ENCODE measurements around the gene DSTYK. TPM values are rescaled to one million over a fixed set of nuclear protein-coding genes. Genes with fewer than 3 reads are reported as not detected.
A peak's percentile ranks its signal among the peaks of the same experiment; 100 is the strongest.

Gene DSTYK
- total RNA-seq, 2 donors from 2014 or later, result 15.8 to 31.6 TPM

DNA sequence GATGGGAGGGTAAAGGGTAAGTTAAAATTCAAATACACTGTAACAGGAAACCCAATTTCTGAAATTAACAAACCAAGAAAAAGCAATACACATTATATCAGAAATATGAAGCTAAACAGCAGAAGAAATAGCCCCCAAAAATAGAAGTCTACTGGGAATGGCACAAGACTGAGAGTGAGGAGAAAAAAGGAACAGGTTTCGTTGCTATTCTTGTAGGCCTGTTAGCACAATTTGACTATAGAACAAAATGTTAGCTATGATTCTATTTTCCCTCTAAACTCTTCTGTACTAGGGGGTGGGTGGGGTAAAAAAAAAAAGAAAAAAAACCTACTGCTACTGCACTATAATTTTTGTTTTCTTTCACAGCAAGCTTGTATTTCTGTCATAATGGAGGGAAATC is 102.2 kb downstream of the DSTYK start:
- Mint-ChIP-seq H3K27ac (peak overlapping the region in 1 of 2 donors; percentile 69), H3K4me1 (ENCODE audit: low read depth in 2 of 2) (peaks cover 8 to 15% of the 10 kb centered on the region in 2 donors), H3K27me3 (no peaks in the 10 kb centered on the region), H3K4me3 (no peak overlapping the region), H3K36me3 (peaks cover 18% of the 10 kb centered on the region), H3K9me3 (no peaks in the 10 kb centered on the region)
- no peak for DNase-seq (ENCODE audit: low spot score)
- ATAC-seq, result no peak

DNA sequence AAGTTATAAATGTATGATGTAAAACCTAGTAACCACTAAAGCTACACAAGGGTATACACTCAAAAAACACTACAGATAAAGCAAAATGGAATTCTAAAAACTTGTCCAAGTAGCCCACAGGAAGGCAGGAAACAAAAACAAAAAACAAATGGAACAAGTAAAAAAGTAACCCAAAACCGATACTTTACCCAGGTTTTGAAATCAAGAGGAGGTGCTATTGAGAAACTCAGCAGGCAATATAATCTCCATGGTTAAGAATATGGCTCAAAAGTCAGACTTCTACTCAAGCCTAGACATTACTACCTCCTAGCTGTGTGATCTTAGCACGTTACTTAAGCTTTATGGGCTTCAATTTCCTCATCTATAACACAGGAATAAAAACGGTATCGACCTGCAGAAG is 103.0 kb downstream of the DSTYK start:
- H3K4me3 Mint-ChIP-seq, result no peak overlapping the region
- DNase-seq (ENCODE audit: low spot score), result no peak
- H3K27me3 Mint-ChIP-seq, result no peaks in the 10 kb centered on the region
- no peaks in the 10 kb centered on the region for H3K9me3 Mint-ChIP-seq
- ATAC-seq, result no peak
- H3K36me3 Mint-ChIP-seq, result peaks cover 24% of the 10 kb centered on the region
- peak overlapping the region in 1 of 2 donors; percentile 69 for H3K27ac Mint-ChIP-seq
- peaks cover 8 to 15% of the 10 kb centered on the region in 2 donors for H3K4me1 Mint-ChIP-seq (ENCODE audit: low read depth in 2 of 2)

DNA sequence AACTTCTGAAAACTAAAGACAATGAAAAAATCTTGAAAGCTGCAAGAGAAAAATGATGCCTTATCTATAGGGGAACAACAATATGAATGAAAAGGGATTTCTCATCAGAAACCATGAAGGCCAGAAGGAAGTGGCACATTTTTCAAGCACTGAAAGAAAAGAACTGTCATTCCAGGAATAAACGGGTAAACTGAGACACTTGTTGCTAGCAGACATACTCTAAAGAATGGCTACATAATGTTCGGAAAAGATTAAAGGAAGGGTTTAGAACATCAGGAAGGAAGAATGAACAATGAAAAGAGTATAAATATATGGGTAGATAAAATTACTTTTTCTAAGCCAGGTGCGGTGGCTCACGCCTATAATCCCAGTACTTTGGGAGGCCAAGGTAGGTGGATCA is 104.2 kb downstream of the DSTYK start:
- Mint-ChIP-seq H3K27ac (no peak overlapping the region), H3K36me3 (peaks cover 30% of the 10 kb centered on the region)

DNA sequence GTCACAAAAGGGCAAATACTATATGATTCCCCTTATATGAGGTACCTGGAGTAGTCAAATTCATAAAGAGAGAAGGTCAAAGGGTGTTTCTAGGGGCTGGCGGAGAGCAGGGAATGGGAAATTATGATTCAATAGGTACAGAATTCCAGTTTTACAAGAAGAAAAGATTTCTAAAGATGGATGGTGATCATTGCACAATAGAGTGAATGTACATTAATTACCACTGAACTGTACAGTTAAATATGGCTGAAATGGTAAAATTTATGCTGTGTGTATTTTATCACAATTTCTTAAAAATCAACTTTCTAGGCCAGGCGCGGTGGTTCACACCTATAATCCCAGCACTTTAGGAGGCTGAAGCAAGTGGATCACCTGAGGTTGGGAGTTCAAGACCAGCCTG is 109.1 kb downstream of the DSTYK start:
- peaks cover 32% of the 10 kb centered on the region for H3K36me3 Mint-ChIP-seq
- H3K4me3 Mint-ChIP-seq, result no peak overlapping the region
- ATAC-seq, result no peak
- peaks cover 4 to 5% of the 10 kb centered on the region in 2 donors for H3K4me1 Mint-ChIP-seq (ENCODE audit: low read depth in 2 of 2)
- no peaks in the 10 kb centered on the region for H3K27me3 Mint-ChIP-seq
- H3K27ac Mint-ChIP-seq, result no peak overlapping the region
- no peaks in the 10 kb centered on the region for H3K9me3 Mint-ChIP-seq
- DNase-seq (ENCODE audit: low spot score), result no peak

More for the DNA sequence above, 104.2 kb downstream of the DSTYK start:
- DNase-seq (ENCODE audit: low spot score) (no peak), ATAC-seq (no peak)
- Mint-ChIP-seq H3K27me3 (no peaks in the 10 kb centered on the region), H3K4me3 (no peak overlapping the region), H3K9me3 (no peaks in the 10 kb centered on the region), H3K4me1 (ENCODE audit: low read depth in 2 of 2) (peaks cover 8 to 15% of the 10 kb centered on the region in 2 donors)

DNA sequence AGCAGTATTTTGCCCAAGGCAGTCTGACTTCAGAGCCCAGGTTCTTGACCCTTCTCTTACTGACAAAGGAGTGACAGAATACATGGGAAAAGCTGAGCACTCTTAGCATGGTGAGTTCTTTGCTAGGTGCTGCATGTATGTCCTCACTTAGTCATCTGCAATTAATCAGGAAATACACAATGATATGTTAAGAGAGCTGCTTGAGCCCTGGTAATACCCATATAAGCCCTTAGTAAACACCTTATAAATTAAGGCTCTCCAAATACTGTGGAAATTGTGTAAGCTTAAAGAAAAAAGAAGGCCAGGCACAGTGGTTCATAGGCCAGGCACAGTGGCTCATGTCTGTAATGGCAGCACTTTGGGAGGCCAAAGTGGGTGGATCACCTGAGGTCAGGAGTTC is 113.3 kb downstream of the DSTYK start:
- no peak overlapping the region for H3K4me3 Mint-ChIP-seq
- no peaks in the 10 kb centered on the region for H3K27me3 Mint-ChIP-seq
- no peaks in the 10 kb centered on the region for H3K4me1 Mint-ChIP-seq (ENCODE audit: low read depth in 2 of 2)
- ATAC-seq (no peak), DNase-seq (ENCODE audit: low spot score) (no peak)
- H3K9me3 Mint-ChIP-seq, result no peaks in the 10 kb centered on the region
- H3K36me3 Mint-ChIP-seq, result peaks cover 40% of the 10 kb centered on the region
- no peak overlapping the region for H3K27ac Mint-ChIP-seq

DNA sequence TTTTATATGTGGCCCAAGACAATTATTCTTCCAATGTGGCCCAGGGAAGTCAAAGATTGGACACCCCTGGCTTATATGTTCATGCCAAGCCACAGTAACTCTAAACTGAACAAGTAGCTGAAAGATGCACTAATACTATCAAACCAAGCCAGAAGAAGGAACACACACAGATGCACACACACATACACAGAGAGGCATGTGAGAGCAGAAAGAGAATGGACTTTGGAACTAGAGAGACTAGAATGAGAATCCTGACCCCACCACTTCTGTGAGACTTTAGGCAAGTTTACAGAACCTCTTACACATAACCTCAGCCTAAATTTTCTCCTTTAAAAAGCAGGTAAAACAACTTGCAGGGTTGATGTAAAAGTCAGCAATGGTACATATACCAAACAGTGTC is 116.1 kb downstream of the DSTYK start:
- ATAC-seq, result no peak
- Mint-ChIP-seq H3K36me3 (peaks cover 35% of the 10 kb centered on the region), H3K27me3 (no peaks in the 10 kb centered on the region), H3K4me1 (ENCODE audit: low read depth in 2 of 2) (peaks cover 0 to 3% of the 10 kb centered on the region in 2 donors), H3K9me3 (no peaks in the 10 kb centered on the region), H3K4me3 (no peak overlapping the region), H3K27ac (no peak overlapping the region)
- DNase-seq (ENCODE audit: low spot score), result no peak

Other genes with a start within 250 kb of the DSTYK start
- not detected for gene CNTN2, start 168.5 kb downstream of the DSTYK start, total RNA-seq
- gene TMEM81, start 127.2 kb downstream of the DSTYK start, total RNA-seq, result 1 to 10 TPM; 3.0 to 7.2 TPM
- gene RBBP5, start 89.7 kb downstream of the DSTYK start, total RNA-seq, result 10 to 100 TPM; 23.8 to 24.7 TPM
- gene TMCC2, start 16.2 kb upstream of the DSTYK start, total RNA-seq, result 10 to 100 TPM; 24.0 to 28.8 TPM
- gene NUAK2, start 110.0 kb upstream of the DSTYK start, total RNA-seq, result 1 to 10 TPM; 1.0 to 2.5 TPM
- not detected for gene KLHDC8A, start 145.2 kb upstream of the DSTYK start, total RNA-seq
- not detected for gene LEMD1, start 210.4 kb upstream of the DSTYK start, total RNA-seq
- gene BLACAT1, start 244.3 kb upstream of the DSTYK start, total RNA-seq, result not detected